Caki2 (cell line): ENCODE data around the gene FGGY. TPM values are rescaled to one million over a fixed set of nuclear protein-coding genes. Genes with fewer than 3 reads are reported as not detected.
"Not testable (repeated sequence)": the region's sequence is repeated elsewhere in the genome, so short reads cannot be mapped to it uniquely, and the experiment has no call there.

Experiments used
- DNase-seq: peaks from one replicate; pipeline ENCODE4 v3.0.0-alpha.2; 2015; ENCODE audit warnings: low read depth
- in situ Hi-C: cut with HindIII; loops from 2 replicates; pipeline ENCODE4 v1.10.0; 2016; ENCODE audit warnings: low sequenced_read_pairs, low pct_unique_long_range_greater_than_20kb, mixed read lengths
- total RNA-seq: library from RNA; depleted of rRNA; stranded (reverse); fragments of >200 nt; shearing (Covaris generic); gene quantifications from 2 replicates; pipeline ENCODE4 v1.2.3, GENCODE V29; 2014; ENCODE audit warnings: low replicate concordance

Gene FGGY
- total RNA-seq, 1 experiment from 2014 or later, result 26.2 TPM

DNA sequence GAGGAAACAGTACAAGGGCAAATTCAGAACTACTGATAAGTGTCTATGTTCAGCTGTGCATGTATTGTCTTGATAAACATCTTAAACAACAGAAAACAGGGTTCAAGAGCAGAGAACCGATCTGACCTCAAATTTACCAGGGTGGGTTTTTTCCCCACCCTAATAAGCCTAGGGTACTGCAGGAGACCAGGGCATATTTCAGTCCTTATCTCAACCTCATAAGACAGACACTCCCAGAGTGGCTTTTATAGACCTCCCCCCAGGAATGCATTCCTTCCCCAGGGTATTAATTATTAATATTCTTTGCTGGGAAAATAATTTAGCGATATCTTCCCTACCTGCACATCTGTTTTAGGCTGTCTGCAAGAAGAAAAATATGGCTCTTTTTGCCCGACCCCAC lies 261.7 kb downstream of the FGGY start:
- DNase-seq, in situ Hi-C loops: not testable (repeated sequence)

- DNase-seq, result no peak
- in situ Hi-C loops, result no loop called here
Measured at GRCh38 chr1:59560807-59561450, 264.0 kb downstream of the FGGY start.

DNA sequence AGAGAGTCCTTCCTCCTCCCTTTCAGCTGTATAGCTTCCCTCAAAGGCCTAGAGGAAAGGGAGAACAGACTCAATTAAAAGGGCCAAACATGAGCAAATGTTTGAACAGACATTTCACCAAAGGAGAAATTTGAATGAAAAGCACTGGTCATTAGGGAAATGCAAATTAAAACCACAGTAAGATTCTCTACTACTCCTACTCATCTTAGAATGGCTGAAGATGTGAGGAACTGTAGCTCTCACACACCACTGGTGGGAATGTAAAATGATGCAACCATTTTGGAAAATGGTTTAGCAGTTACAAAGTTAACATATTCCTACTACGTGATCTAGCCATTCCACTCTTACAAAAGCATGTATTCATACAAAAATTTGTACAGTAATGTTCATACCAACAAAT lies 264.9 kb downstream of the FGGY start:
- DNase-seq, result no peak
- in situ Hi-C loops, result no loop called here

DNA sequence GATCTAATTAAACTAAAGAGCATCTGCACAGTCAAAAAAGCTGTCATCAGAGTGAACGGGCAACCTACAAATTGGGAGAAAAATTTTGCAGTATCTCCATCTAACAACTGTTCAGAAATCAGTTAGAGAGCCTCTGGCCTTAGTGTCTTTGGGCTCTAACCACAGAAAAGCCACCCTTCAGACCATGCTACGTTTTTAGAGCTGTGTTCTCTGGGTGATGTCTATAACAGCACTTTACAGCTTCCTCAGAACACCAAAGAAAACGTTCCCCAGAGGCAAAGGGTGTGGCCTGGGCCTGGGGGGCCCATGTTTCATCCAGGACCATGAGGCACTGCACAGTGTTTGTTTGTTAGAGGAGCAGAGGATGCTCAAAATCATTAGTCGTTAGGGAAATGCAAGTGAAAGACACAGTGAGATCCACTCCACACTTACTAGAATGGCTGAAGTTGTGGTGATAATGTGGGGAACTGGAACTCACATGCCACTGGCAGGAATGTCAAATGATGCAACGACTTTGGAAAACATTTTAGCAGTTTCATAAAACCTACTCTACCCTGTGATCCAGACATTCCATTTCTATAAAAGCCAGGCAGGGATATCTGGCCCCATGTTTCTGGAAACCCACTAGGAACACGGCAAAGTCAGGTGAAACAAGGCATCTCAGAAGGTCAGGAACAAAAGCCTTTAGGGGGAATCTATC lies 267.4 kb downstream of the FGGY start:
- no peak for DNase-seq
- in situ Hi-C loops, result no loop called here

DNA sequence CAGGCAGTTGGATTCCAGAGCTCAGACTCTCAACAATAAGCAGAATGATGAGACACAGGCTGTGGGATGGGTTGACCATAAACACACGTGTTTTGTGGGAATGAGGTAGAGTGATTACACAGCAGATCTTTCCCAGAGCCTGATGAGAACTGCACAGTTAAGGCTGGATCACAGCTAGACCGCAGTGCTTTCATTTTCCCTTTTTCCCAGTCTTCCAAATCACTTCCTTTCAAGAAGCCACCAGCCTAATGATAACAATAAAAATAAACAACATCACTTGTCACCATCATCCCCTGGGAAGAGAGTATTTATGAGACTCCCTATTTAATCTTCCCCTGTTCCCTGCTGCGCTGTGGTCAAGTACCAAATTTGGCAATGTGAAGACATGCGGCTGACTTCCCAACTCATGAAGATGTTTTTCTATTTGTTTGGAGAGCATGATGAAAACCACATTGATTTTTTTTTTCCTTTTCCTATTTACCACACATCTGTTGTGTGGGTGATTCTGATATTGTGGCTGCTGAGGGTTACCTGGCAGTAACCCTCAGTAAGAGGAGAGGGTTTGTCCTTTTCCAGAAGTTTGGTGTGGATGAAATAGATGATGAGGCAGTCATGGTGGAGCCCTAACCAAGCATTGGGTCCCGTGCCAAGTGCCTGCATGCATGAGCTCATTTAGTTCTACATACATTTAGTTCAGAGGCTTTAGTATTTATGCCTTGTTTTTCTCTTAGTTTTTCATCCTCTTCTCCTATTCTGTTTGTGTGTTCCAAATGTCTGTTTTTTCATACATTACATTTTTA lies 268.9 kb downstream of the FGGY start:
- in situ Hi-C loops, result no loop called here

DNA sequence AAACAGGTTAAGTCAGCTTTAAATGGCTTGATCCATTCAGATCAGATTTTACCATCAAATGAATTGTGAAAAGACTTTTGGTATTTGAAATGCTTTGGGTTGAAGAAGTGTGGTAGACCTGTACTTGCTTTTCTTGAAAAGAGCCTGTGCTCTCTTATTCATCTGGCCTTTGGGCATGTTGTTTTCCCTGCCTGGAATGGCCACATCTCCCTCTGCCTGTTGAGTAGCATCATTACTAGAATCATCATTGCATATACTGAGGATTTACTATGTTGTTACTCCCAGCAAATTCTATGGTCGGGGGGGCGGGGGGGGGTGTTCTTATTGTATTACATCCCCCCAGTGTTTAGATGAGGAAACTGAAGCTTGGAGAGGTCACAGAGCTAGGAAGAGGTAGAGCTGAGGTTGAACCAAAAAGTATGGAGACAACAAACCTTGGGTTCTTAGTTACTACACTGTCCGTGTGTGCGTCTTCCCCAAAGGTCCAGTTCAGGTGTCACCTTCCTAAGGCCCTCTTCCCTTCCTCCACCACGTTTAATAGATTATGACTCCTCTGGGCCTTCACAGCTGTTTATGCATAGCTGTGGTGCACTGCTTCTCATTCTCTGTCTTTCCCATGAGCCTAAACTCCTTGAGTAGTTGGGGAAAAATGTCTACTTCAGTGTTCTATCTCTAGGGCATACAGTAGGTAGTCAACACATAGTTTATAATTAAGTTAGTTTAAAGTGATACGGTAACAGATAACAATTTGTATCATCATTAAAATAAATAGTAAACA lies 271.5 kb downstream of the FGGY start:
- DNase-seq, result no peak
- in situ Hi-C loops, result no loop called here

More for the DNA sequence above, 268.9 kb downstream of the FGGY start:
- DNase-seq, result no peak

GRCh38 chr1:59569198-59569597 lies 272.3 kb downstream of the FGGY start:
- in situ Hi-C loops, result no loop called here
- no peak for DNase-seq

DNA sequence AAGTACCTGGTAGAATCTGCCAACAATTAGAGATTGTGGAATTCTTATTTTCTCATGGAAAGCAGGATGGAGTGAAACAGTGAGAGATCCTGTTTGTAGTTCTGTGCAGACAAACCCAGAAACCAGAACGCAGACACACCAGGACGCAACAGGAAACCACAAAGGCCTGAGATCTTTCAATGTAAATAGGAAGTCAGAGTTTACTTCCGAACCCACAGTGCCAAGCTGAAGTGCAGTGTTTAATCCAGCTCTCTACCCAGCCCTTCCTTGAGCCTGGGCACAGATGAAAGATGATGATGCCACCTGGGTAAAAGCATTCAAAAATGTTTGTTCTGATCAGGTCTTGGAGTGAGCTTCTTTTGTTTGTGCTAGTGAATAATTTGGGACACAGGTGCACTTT lies 273.6 kb downstream of the FGGY start:
- no peak for DNase-seq
- in situ Hi-C loops, result no loop called here

- in situ Hi-C loops, result no loop called here
- DNase-seq, result no peak
Measured at GRCh38 chr1:59574085-59574484, 277.2 kb downstream of the FGGY start.

DNA sequence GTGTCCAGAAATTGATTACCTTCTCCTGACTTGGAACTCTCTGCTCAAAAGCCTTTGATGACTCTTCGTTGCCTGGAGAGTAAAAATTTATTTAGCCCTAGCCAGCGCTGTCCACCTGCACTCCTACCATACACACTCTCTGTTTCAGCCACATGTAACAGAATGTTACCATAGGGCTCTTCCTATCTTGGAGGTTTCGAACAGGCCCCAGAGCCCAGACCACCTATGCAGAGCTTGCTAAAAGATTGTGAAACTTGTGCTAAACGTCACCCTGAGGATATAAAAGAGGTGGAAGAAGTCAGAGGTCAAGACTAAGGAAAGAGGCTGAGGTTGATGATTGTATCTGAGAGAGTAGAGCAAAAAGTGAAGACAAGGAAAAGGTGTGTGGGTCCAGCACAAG lies 280.9 kb downstream of the FGGY start:
- DNase-seq, result no peak
- in situ Hi-C loops, result no loop called here

GRCh38 chr1:59579222-59579621 lies 282.3 kb downstream of the FGGY start:
- in situ Hi-C loops, result no loop called here

DNA sequence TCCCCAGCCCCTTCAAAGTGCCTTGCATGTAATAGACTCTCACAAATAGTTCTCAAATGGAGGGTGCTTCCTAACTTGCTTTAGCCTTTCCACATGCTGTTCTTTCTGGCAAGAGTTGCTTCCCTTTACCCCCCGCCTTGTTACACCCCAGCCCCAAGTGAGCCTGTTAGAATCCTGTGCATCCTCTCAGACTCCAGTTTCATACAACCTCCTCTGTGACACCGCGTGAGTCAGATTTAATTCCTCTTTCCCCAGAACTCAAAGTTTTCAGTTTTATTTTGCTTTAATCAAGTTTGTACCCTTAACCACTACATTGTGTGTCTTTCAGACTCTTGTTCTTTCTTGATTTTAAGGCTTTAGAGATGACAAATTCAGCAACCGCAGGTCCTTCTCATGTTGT lies 283.4 kb downstream of the FGGY start:
- in situ Hi-C loops, result no loop called here
- DNase-seq, result no peak

More at GRCh38 chr1:59579222-59579621, 282.3 kb downstream of the FGGY start:
- DNase-seq, result no peak

GRCh38 chr1:59592410-59592809 lies 295.5 kb downstream of the FGGY start:
- not testable (repeated sequence) for DNase-seq

DNA sequence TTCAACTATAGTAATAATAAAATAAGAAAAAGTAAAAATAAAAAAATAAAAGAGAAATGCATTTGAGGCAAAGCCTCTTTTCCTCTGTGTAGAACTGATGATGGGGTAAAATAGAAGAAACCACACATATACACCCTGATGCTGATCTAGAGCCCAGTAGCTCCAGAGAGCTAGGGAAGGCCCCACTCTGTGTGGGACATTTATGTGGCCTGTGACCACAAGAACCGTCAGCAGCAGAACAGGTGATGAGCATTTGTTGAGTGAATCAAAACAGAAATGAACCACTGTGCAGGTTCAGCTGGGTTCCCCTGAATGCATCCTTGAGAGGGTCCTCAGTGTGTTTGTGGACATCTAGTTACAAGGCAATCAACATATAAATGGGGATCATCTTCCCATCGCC lies 296.0 kb downstream of the FGGY start:
- no peak for DNase-seq
- in situ Hi-C loops, result no loop called here

More at GRCh38 chr1:59592410-59592809, 295.5 kb downstream of the FGGY start:
- in situ Hi-C loops, result not testable (repeated sequence)

- no peak for DNase-seq
- in situ Hi-C loops, result no loop called here
Measured at GRCh38 chr1:59593798-59594790, 297.2 kb downstream of the FGGY start.

DNA sequence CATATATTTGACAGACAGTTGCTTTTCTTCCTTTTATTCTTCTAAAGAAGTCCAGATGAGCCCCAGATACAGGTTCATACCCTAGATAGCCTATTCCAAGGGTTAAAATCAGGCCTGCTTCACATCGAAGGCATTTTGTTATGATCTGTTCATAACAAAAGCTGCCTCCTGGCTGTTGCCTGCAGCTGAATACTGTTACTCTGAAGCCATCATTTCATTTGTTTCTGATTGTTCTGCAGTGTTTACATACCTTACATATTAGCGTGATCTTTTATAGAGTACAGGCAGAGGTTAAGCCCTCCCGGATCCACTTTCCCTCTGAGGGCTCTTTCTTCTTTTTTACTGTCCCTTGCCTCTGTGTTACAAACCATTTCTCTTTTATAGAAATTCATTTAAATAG lies 298.9 kb downstream of the FGGY start:
- no peak for DNase-seq
- in situ Hi-C loops, result no loop called here

GRCh38 chr1:59596432-59596831 lies 299.5 kb downstream of the FGGY start:
- in situ Hi-C loops, result no loop called here
- no peak for DNase-seq
